GM21423 (cell line): ENCODE measurements around the gene ATRN.

Source experiments
- ATAC-seq: cut with Tn5 transposase; IDR thresholded peaks from one replicate; pipeline ENCODE4 v1.9.1; 2021; ENCODE audit warnings: mild to moderate bottlenecking, moderate library complexity; ENCODE audit not compliant: unreplicated experiment

Gene ATRN

DNA sequence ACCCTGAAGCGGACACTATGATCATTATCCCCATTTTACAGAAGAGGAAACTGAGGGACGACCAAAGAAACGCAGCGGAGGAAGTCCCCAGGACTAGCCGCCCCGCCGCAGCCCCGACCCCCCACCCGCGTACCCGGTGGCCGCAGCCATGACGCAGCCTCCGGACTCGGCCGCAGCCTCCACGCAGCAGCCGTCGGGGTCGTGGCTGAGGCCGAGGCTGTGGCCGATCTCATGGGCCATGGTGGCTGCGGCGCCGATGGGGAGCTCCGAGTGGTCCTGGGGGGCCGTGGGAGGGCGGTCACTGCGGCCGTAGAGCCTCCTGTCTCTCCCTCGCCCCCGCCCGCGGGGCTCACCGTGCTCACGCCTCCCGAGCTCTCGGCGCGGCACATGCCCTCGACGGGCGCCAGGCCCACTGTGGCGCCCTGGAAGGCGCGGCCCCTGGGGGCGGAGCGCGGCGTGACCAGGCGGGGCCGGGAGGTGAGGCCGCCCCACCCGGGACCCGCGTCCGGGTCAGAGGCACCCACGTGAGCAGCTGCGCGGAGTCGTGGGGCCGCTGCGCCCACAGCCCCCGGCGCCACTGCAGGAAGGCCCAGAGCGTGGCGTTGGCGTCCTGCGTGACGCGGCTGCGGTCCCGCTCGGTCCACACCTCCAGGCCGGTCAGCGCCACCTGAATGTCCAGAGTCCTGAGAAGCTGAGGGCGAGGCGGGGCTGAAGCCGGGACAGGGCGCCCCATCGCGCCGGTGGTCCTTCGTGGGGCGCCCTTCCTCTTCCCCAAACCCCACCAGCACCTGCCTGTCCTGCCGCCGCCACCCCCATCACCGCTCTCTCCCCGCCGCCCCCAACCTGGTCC is 202.6 kb downstream of the ATRN start:
- ATAC-seq = no peak

- ATAC-seq = no peak
Measured at GRCh38 chr20:3674447-3674846, 203.6 kb downstream of the ATRN start.

- ATAC-seq = no peak
Measured at GRCh38 chr20:3674995-3675900, 204.4 kb downstream of the ATRN start.

DNA sequence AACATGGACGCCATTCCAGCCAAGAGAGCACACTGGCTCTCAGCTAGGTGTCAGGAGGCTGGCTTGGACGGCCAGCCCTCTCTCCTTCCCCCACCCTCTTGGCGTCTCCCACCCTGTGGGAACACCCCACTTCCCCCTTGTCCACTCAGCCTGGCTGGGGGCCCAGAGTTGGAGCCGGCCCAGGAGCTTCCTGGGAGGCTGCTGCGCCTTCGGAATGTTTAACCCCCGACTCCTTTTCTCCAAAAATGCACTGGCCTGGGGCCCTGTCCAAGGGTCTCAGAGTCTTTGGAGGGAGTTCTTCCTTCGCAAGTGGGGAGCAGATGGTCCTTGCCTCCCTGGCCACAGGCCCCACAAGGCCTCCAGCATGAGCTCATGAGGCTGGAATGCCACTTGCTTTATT is 206.9 kb downstream of the ATRN start:
- no peak for ATAC-seq

DNA sequence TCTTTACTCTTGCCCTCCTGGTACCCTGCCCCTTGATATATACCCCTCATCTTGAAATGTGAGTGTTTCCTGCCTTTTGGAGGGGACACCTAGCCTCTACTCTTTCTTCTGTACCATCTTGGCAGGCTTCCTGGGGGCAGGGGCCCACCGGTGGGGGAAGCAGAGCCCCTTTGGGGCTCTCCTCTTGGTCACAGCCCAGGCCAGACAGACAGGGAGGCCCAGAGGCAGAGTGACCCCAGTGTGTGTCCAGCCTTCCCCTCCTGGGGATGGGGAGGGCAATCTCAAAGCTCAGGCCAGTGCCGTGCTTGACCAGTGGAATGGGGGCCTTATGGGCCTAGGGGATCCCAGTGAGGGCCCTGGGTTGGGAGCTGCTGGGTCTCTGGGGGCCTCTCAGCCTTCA is 207.4 kb downstream of the ATRN start:
- no peak for ATAC-seq

DNA sequence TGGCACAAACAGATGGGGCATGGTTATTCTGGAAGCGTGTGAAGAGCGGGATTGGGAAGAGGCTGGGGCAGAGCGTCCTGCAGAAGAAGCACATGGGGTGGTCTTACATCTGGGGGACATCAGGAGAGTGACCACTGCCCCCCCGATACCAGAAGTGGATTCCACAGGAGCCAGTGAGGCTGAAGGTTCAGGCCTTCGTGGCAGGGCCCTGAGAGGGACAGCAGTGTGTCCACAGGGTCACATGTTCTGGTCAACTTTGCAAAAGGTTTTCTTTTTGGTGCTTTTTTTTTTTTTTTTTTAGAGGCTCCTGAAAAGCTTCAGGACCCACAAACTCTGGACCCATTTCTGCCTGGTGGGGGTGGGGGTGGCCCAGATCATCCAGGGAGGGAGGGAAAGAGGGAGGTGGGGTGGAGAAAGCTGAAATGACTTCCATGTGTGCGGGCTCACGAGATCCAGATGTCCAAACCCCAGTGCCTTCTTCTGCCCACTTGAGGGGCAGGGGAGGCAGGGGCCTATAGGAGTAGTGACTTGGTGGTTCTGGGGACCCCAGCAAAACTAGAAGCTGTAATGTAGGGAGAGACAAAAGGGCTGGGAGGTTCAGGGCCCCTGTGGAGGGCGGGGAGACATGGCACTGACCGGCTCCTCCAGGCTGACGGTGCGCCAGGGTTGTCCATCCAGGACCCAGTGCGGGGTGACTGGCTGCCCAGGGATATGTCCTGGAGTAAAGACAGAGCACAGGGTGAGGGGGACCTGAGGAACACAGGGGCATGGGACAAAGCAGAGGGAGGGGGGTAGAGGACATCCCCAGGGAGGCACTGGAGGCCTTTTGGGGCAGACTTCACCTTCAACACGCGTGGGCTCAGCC is 208.3 kb downstream of the ATRN start:
- ATAC-seq = no peak

- ATAC-seq = no peak
Measured at GRCh38 chr20:3679749-3680700, 209.2 kb downstream of the ATRN start.

GRCh38 chr20:3680701-3681351 is 210.0 kb downstream of the ATRN start:
- no peak for ATAC-seq

GRCh38 chr20:3681352-3681930 is 210.6 kb downstream of the ATRN start:
- no peak for ATAC-seq

DNA sequence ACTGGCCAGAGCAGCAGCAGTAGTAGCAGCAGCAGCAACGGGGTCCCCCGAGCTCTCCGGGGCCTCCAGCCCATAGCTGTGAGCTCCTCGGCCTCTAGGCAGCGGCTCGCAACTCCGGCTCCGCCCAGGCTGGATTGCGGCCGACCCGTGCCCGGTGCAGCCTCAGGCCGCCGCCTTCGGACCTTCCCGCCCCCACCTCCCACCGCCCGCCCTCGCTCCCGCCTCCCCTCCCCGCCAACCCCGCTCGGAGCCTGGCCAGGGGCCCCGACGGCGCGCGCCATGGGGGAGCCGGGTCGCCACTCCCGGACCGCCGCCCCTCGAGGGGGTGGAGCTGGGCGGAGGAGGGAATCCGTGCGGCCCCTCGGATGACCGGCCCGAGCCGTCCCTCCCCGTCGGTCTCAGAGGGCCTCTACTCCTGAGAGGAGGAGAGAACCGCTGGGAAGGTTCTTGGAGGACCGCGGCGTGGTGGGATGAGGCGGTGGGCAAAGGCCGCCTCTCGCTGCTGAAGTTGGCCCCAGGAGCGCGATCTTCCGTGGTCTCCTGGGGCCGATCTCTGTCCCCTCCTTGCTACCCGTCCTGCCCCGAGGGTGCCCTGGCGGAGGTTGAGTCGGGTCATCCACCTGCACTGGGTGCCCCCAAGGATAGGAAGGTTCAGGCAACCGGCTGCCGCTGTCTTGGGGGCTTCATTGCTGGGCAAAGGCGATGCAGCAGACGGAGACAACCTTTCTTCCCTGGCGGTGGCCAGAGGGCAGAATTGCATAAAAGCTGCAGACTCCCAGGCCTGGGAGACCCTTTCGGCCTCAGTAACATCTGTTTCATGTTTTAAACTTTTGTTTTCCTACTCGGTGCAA is 211.3 kb downstream of the ATRN start, which contains the start of gene ADAM33:
Gene ADAM33 (minus strand): TSS at position 80 of the 851 bp plus-strand sequence. CDS start 6 bp downstream, at position 74.
- ATAC-seq = no peak

DNA sequence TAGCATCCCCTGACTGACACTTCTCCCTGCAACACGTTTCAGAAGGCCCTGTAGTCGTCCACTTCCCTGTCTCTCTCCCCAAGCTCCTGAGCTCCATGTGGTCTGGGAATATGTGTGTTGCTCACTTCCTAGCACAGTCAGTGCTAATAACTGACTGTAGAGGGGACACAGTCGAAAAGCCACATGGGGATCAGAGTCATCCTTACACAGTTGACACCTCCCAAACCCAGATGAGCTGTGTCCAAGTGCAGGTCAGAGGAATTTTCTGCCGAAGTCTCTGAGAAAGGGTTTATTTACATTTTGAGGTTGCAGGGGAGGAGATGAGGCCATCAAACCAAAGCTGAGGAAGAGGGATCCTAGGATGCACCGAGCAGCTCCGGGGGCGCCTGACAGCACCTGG is 214.5 kb downstream of the ATRN start:
- no peak for ATAC-seq

DNA sequence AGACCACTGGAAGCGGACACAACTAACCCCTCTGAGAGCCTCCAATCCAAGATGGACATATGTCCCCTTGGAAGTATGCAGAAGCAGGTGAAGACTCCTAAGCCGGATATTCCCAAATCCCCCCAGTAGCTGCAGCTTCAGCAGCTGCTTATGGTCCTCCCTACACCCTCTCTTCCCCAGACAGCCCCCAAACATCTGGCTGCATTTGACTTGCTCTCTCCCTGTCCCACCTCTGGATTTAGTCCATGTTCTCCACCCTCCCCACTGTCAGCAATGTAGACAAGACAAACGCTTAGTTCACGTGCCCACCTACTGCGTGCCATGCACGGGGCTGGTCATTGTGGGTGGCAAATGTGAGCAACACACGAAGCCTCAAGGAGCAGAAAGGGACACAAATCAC is 215.6 kb downstream of the ATRN start:
- no peak for ATAC-seq

- ATAC-seq = no peak
Measured at GRCh38 chr20:3686867-3687321, 216.1 kb downstream of the ATRN start.

GRCh38 chr20:3687655-3688054 is 216.8 kb downstream of the ATRN start:
- no peak for ATAC-seq

- ATAC-seq = no peak
Measured at GRCh38 chr20:3689978-3690377, 219.2 kb downstream of the ATRN start.

GRCh38 chr20:3690413-3690812 is 219.6 kb downstream of the ATRN start:
- no peak for ATAC-seq

DNA sequence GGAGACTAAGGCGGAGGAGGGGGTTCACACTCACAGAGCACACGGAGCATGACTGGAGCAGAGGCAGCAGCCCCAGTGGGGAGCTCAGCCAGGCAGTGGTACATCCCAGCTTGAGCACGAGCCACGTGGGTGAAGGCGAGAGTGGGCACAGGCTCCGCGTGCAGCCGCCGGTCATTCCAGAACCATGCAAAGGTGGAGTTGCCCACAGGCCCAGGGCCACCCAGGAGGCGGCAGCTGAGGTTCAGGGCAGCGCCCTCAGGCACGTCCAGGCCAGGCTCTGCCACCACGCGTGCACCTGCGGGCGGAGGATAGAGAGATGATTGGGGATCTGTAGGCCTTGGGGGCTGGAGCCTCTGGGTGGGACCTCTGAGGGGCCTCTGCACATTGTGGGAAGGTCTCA is 220.5 kb downstream of the ATRN start:
- no peak for ATAC-seq

GRCh38 chr20:3691897-3692296 is 221.1 kb downstream of the ATRN start:
- no peak for ATAC-seq
